CD4-positive, alpha-beta T cell (primary cell): ENCODE results near the gene CACNA2D4. TPM values are rescaled to one million over a fixed set of nuclear protein-coding genes. Genes with fewer than 3 reads are reported as not detected.

Experiments used
- ATAC-seq: fragments of 200-7000 bp; cut with Tn5 transposase; one replicate; pipeline ENCODE4 v1.10.0; 2022; ENCODE audit warnings: mild to moderate bottlenecking; ENCODE audit not compliant: poor library complexity
- CTCF ChIA-PET: fragments of 350-600 bp; sonication (Branson Sonifier 250); formaldehyde crosslinking; loops from one replicate; lab custom pipeline; 2021; ENCODE audit warnings: antibody characterized with exemption, inconsistent platforms; lab: Charles Lee
- POLR2A ChIA-PET: fragments of 350-600 bp; sonication (Branson Sonifier 250); formaldehyde crosslinking; loops from one replicate; lab custom pipeline; 2021; ENCODE audit warnings: antibody characterized with exemption, inconsistent platforms; lab: Charles Lee
- DNase-seq, 14 experiments: peaks; one replicate each; pipeline ENCODE4 v3.0.0-alpha.2; 2013 to 2020; ENCODE audit warnings: mixed read lengths in 2 of 14
- H3K27ac ChIP-seq, 2 donors: one replicate each; pipeline versions ENCODE4 v1.5.1 to v1.7.0; 2013; ENCODE audit warnings: low read length in 2 of 2, low read depth in 1 of 2, mild to moderate bottlenecking in 1 of 2
- H3K27me3 ChIP-seq, 2 experiments: 1 replicate in 1 of 2; 2 replicates in 1 of 2; pipeline versions ENCODE4 v1.6.1 to v1.7.0; 2013; ENCODE audit warnings: low read length in 2 of 2, control low read depth in 1 of 2, mild to moderate bottlenecking in 1 of 2, moderate library complexity in 1 of 2; ENCODE audit not compliant: insufficient read depth in 2 of 2, control insufficient read depth in 1 of 2
- H3K36me3 ChIP-seq: one replicate; pipeline ENCODE4 v1.6.1; 2013; ENCODE audit warnings: low read length, control low read depth; ENCODE audit not compliant: insufficient read depth
- H3K4me1 ChIP-seq: one replicate; pipeline ENCODE4 v1.6.1; 2013; ENCODE audit warnings: low read length, control low read depth; ENCODE audit not compliant: insufficient read depth
- H3K4me3 ChIP-seq: one replicate; pipeline ENCODE4 v1.5.1; 2013; ENCODE audit warnings: mild to moderate bottlenecking, low read length, moderate library complexity
- H3K9me3 ChIP-seq, 2 experiments: 1 replicate in 1 of 2; 2 replicates in 1 of 2; pipeline versions ENCODE4 v1.6.1 to v1.7.0; 2013; ENCODE audit warnings: low read length in 2 of 2, mild to moderate bottlenecking in 2 of 2, control low read depth in 1 of 2, moderate library complexity in 1 of 2; ENCODE audit not compliant: control insufficient read depth in 1 of 2, insufficient read depth in 1 of 2
- H3K27ac Mint-ChIP-seq: one replicate; pipeline ENCODE4 v1.8.0; 2020; ENCODE audit warnings: mixed read lengths
- H3K27me3 Mint-ChIP-seq: one replicate; pipeline ENCODE4 v1.8.0; 2021; ENCODE audit warnings: mixed read lengths
- H3K36me3 Mint-ChIP-seq: one replicate; pipeline ENCODE4 v1.8.0; 2021; ENCODE audit warnings: low read depth, mixed read lengths
- H3K4me1 Mint-ChIP-seq: one replicate; pipeline ENCODE4 v1.8.0; 2021; ENCODE audit warnings: low read depth, mixed read lengths
- H3K4me3 Mint-ChIP-seq: one replicate; pipeline ENCODE4 v1.8.0; 2020; ENCODE audit warnings: mild to moderate bottlenecking, mixed read lengths
- H3K9me3 Mint-ChIP-seq: one replicate; pipeline ENCODE4 v1.8.0; 2020; ENCODE audit warnings: mixed read lengths
- CTCF ChIP-seq: fragments of 200-600 bp; IDR thresholded peaks from one replicate; pipeline ENCODE4 v1.8.0; 2022; ENCODE audit warnings: antibody characterized with exemption, mild to moderate bottlenecking
- intact Hi-C, 2 experiments: fragments of 100-400 bp; cut with DNase I in 1 of 2; cut with micrococcal nuclease in 1 of 2; formaldehyde crosslinking; loops; one replicate each; pipeline versions ENCODE4 v1.15.1 to v1.9.0; 2023 to 2025; cut with DNase I, micrococcal nuclease
- total RNA-seq, 174 experiments: library from RNA in 2 of 174; stranded (reverse) in 2 of 174; gene quantifications; one replicate each; pipeline ENCODE4 v1.2.3 and lab custom pipeline; 2021 to 2026

Gene CACNA2D4
- total RNA-seq, 2 experiments from 2014 or later = 10.5 to 11.3 TPM

- peaks cover 66% of the 10 kb centered on the region for H3K4me1 ChIP-seq
- no peak overlapping the region for H3K27ac ChIP-seq
- POLR2A ChIA-PET = no interaction called here
- H3K36me3 ChIP-seq = no peaks in the 10 kb centered on the region
- ATAC-seq (no peak), DNase-seq (no peak)
- no peak for TF ChIP-seq CTCF
- Mint-ChIP-seq H3K9me3 (no peaks in the 10 kb centered on the region), H3K4me3 (no peak overlapping the region), H3K27me3 (no peaks in the 10 kb centered on the region), H3K27ac (no peak overlapping the region), H3K36me3 (no peaks in the 10 kb centered on the region), H3K4me1 (peaks cover 21% of the 10 kb centered on the region)
- H3K9me3 ChIP-seq = no peaks in the 10 kb centered on the region
- no peak overlapping the region for H3K4me3 ChIP-seq
- H3K27me3 ChIP-seq = no peaks in the 10 kb centered on the region
- CTCF ChIA-PET = no interaction called here
- intact Hi-C loops = no loop called here
These were observed 111.2 kb downstream of the CACNA2D4 start for GRCh38 chr12:1807087-1807860.

GRCh38 chr12:1806301-1807086 is 112.0 kb downstream of the CACNA2D4 start:
- POLR2A ChIA-PET = interaction anchor here (1.0 kb wide), 1 partner anchor 11 kb away, joined by 3 read pairs; no protein-coding TSS in a partner anchor
- Histone ChIP-seq H3K4me3 (no peak overlapping the region), H3K27ac (no peak overlapping the region), H3K9me3 (no peaks in the 10 kb centered on the region), H3K4me1 (peaks cover 60% of the 10 kb centered on the region), H3K27me3 (no peaks in the 10 kb centered on the region), H3K36me3 (no peaks in the 10 kb centered on the region)
- ATAC-seq (no peak), DNase-seq (no peak)
- Mint-ChIP-seq H3K27ac (no peak overlapping the region), H3K4me1 (peaks cover 17% of the 10 kb centered on the region), H3K27me3 (no peaks in the 10 kb centered on the region), H3K9me3 (no peaks in the 10 kb centered on the region), H3K36me3 (no peaks in the 10 kb centered on the region), H3K4me3 (no peak overlapping the region)
- CTCF ChIA-PET = interaction anchor here (0.7 kb wide), 1 partner anchor 11 kb away, joined by 4 read pairs; no protein-coding TSS in a partner anchor
- no peak for TF ChIP-seq CTCF
- intact Hi-C loops = no loop called here

GRCh38 chr12:1805441-1806081 is 112.9 kb downstream of the CACNA2D4 start:
- Mint-ChIP-seq H3K36me3 (no peaks in the 10 kb centered on the region), H3K4me3 (no peak overlapping the region), H3K9me3 (no peaks in the 10 kb centered on the region), H3K27ac (no peak overlapping the region), H3K4me1 (peaks cover 13% of the 10 kb centered on the region), H3K27me3 (no peaks in the 10 kb centered on the region)
- intact Hi-C loops = no loop called here
- Histone ChIP-seq H3K9me3 (no peaks in the 10 kb centered on the region), H3K4me3 (no peak overlapping the region), H3K36me3 (no peaks in the 10 kb centered on the region), H3K27me3 (no peaks in the 10 kb centered on the region), H3K27ac (no peak overlapping the region), H3K4me1 (peaks cover 51% of the 10 kb centered on the region)
- ATAC-seq = no peak
- no peak for TF ChIP-seq CTCF
- POLR2A ChIA-PET = interaction anchor here (1.0 kb wide), 1 partner anchor 10 kb away, joined by 3 read pairs; no protein-coding TSS in a partner anchor
- DNase-seq = no peak
- CTCF ChIA-PET = no interaction called here
